CD4-positive, alpha-beta memory T cell (primary cell): ENCODE data around the gene PRODH2. TPM values are rescaled to one million over a fixed set of nuclear protein-coding genes. Genes with fewer than 3 reads are reported as not detected.

Experiments used
- CTCF ChIA-PET: fragments of 350-600 bp; sonication (Branson Sonifier 250); formaldehyde crosslinking; loops from one replicate; lab custom pipeline; 2021; ENCODE audit warnings: inconsistent platforms; ENCODE audit not compliant: partially characterized antibody; lab: Charles Lee
- POLR2A ChIA-PET: fragments of 350-600 bp; sonication (Branson Sonifier 250); formaldehyde crosslinking; loops from one replicate; lab custom pipeline; 2021; ENCODE audit not compliant: partially characterized antibody; lab: Charles Lee
- DNase-seq, 5 donors: peaks; one replicate each; pipeline versions ENCODE4 v3.0.0 to v3.0.0-alpha.2; 2020 to 2022; ENCODE audit warnings: mixed read lengths in 1 of 5
- H3K27ac ChIP-seq: one replicate; pipeline ENCODE4 v1.7.0; 2013; ENCODE audit warnings: low read depth, low read length
- H3K27me3 ChIP-seq: 2 replicates; pipeline ENCODE4 v1.7.0; 2013; ENCODE audit warnings: mild to moderate bottlenecking, low read length, moderate library complexity; ENCODE audit not compliant: insufficient read depth
- H3K36me3 ChIP-seq: 2 replicates; pipeline ENCODE4 v1.7.0; 2013; ENCODE audit warnings: mild to moderate bottlenecking, low read length, moderate library complexity; ENCODE audit not compliant: insufficient read depth
- H3K4me1 ChIP-seq: 2 replicates; pipeline ENCODE4 v1.7.0; 2013; ENCODE audit warnings: mild to moderate bottlenecking, low read length, moderate library complexity; ENCODE audit not compliant: insufficient read depth
- H3K4me3 ChIP-seq, 2 donors: one replicate each; pipeline ENCODE4 v1.7.0; 2013; ENCODE audit warnings: low read length in 2 of 2, mild to moderate bottlenecking in 1 of 2
- H3K9me3 ChIP-seq, 2 donors: one replicate each; pipeline ENCODE4 v1.7.0; 2013; ENCODE audit warnings: low read length in 2 of 2, control low read depth in 1 of 2; ENCODE audit not compliant: control insufficient read depth in 1 of 2
- H3K27ac Mint-ChIP-seq, 7 donors: one replicate each; pipeline ENCODE4 v1.8.0; 2020 to 2021; ENCODE audit warnings: mixed read lengths in 7 of 7, mild to moderate bottlenecking in 6 of 7, inconsistent platforms in 3 of 7, moderate library complexity in 3 of 7
- H3K27me3 Mint-ChIP-seq, 2 donors: one replicate each; pipeline ENCODE4 v1.8.0; 2020 to 2021; ENCODE audit warnings: mixed read lengths in 2 of 2
- H3K36me3 Mint-ChIP-seq, 2 donors: one replicate each; pipeline ENCODE4 v1.8.0; 2020 to 2021; ENCODE audit warnings: mixed read lengths in 2 of 2, inconsistent platforms in 1 of 2, mild to moderate bottlenecking in 1 of 2
- H3K4me1 Mint-ChIP-seq, 4 donors: one replicate each; pipeline ENCODE4 v1.8.0; 2020 to 2021; ENCODE audit warnings: mixed read lengths in 4 of 4, mild to moderate bottlenecking in 1 of 4
- H3K4me3 Mint-ChIP-seq, 8 donors: one replicate each; pipeline ENCODE4 v1.8.0; 2020 to 2021; ENCODE audit warnings: mixed read lengths in 8 of 8, mild to moderate bottlenecking in 7 of 8, moderate library complexity in 6 of 8, inconsistent platforms in 3 of 8
- H3K9me3 Mint-ChIP-seq, 8 donors: one replicate each; pipeline ENCODE4 v1.8.0; 2020 to 2021; ENCODE audit warnings: mixed read lengths in 8 of 8, mild to moderate bottlenecking in 5 of 8, inconsistent platforms in 3 of 8, moderate library complexity in 1 of 8
- intact Hi-C: fragments of 100-400 bp; cut with micrococcal nuclease; formaldehyde crosslinking; loops from one replicate; pipeline ENCODE4 v1.15.1; 2023
- polyA plus RNA-seq, 2 donors: library from polyadenylated mRNA; unstranded; fragments of 300-500 nt; fragmentation: Illumina TruSeq; gene quantifications; one replicate each; pipeline ENCODE4 v1.2.3, GENCODE V29; 2021
- total RNA-seq, 2 experiments: library from RNA; stranded (reverse); gene quantifications; one replicate each; pipeline ENCODE4 v1.2.3, GENCODE V29; 2021

PRODH2 gene
- total and polyA plus RNA-seq, 4 experiments from 2014 or later: not detected

DNA sequence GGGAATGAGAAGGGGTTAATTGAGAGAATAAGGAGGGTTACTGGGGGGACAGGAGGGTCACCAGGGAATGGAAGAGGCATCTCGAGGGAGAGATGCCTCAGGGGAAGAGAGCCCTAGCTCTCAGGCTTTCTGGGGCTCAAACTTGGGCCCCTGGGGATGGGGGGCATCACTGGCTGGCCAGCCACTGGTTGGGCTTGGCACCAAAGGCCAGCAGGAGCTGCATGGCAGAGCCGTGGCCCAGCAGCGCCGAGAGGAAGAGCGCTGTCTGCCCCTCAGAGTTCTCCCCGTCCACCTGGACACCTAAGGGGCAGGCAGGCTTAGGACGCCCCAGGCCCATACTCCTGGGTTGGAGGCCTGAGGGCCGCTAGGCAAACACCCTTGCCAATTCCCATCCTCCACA is 19.8 kb downstream of the PRODH2 start:
- DNase-seq: no peak
- H3K4me1 ChIP-seq: no peaks in the 10 kb centered on the region
- ChIA-PET CTCF (no interaction called here), POLR2A (no interaction called here)
- no peak overlapping the region for H3K4me3 ChIP-seq
- intact Hi-C loops: no loop called here
- Mint-ChIP-seq H3K27me3 (peaks cover 17 to 20% of the 10 kb centered on the region in 2 donors), H3K4me3 (no peak overlapping the region), H3K9me3 (peaks cover 0 to 3% (median 0%) of the 10 kb centered on the region in 8 donors), H3K27ac (no peak overlapping the region), H3K4me1 (peaks cover 0 to 13% (median 2%) of the 10 kb centered on the region in 4 donors), H3K36me3 (no peaks in the 10 kb centered on the region)
- H3K9me3 ChIP-seq: no peaks in the 10 kb centered on the region
- H3K36me3 ChIP-seq: no peaks in the 10 kb centered on the region
- H3K27me3 ChIP-seq: no peaks in the 10 kb centered on the region
- no peak overlapping the region for H3K27ac ChIP-seq

DNA sequence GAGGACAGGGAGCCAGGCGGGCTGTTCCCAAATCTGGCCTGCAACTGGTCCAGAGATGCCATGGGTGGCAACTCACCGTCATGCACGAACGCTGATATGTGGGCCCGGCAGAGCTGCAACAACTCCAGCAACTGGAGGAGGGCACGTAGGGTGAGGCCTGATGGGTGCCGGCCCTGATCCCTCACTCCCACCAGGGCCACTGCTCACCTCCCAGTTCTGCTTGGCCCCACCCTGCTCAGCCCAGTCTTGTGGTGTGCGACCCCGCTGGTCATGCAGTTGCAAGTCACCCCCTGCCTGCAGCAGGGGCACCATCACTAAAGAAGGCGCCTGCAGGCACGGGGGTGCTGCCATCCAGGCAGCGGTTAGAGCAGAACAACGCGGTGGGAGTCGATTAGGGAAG is 20.3 kb downstream of the PRODH2 start:
- Histone ChIP-seq H3K27ac (no peak overlapping the region), H3K9me3 (no peaks in the 10 kb centered on the region), H3K27me3 (no peaks in the 10 kb centered on the region), H3K4me1 (no peaks in the 10 kb centered on the region), H3K36me3 (no peaks in the 10 kb centered on the region), H3K4me3 (no peak overlapping the region)
- intact Hi-C loops: no loop called here
- no peak for DNase-seq
- Mint-ChIP-seq H3K4me3 (no peak overlapping the region), H3K27me3 (peaks cover 17 to 19% of the 10 kb centered on the region in 2 donors), H3K36me3 (no peaks in the 10 kb centered on the region), H3K27ac (no peak overlapping the region), H3K4me1 (peaks cover 0 to 11% (median 2%) of the 10 kb centered on the region in 4 donors), H3K9me3 (peaks cover 0 to 3% (median 0%) of the 10 kb centered on the region in 8 donors)
- ChIA-PET CTCF (no interaction called here), POLR2A (no interaction called here)

DNA sequence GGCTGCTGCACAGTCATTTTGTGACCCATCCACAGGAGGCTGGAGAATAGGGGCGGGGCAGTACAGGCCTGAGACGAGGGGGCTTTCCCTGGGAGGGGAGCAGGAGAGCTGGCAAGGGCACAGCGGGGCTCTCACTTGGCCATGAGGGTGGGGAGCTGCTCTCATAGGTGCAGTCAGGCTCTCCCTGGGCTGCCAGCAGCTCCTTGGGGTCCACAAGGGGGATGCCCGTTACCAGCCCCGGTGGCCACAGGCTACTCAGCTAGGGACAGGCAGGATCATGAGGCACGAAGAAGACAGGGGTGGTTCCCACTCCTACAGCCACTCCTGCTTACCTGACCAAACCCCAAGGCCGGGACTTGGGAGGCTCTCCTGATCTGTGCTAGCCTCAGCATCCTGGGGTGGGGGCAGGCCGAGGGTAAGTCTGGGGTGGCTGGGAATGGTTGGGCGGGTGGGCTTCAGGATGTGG is 20.8 kb downstream of the PRODH2 start:
- intact Hi-C loops: no loop called here
- Mint-ChIP-seq H3K27me3 (peaks cover 13 to 15% of the 10 kb centered on the region in 2 donors), H3K4me1 (peaks cover 0 to 6% (median 0%) of the 10 kb centered on the region in 4 donors), H3K9me3 (peaks cover 0 to 3% (median 0%) of the 10 kb centered on the region in 8 donors), H3K27ac (no peak overlapping the region), H3K36me3 (no peaks in the 10 kb centered on the region), H3K4me3 (no peak overlapping the region)
- ChIA-PET POLR2A (interaction anchor here (1.2 kb wide), 1 partner anchor 98 kb away, joined by 3 read pairs; no protein-coding TSS in a partner anchor), CTCF (no interaction called here)
- Histone ChIP-seq H3K27me3 (no peaks in the 10 kb centered on the region), H3K27ac (no peak overlapping the region), H3K9me3 (no peaks in the 10 kb centered on the region), H3K4me3 (no peak overlapping the region), H3K4me1 (no peaks in the 10 kb centered on the region), H3K36me3 (no peaks in the 10 kb centered on the region)
- no peak for DNase-seq

DNA sequence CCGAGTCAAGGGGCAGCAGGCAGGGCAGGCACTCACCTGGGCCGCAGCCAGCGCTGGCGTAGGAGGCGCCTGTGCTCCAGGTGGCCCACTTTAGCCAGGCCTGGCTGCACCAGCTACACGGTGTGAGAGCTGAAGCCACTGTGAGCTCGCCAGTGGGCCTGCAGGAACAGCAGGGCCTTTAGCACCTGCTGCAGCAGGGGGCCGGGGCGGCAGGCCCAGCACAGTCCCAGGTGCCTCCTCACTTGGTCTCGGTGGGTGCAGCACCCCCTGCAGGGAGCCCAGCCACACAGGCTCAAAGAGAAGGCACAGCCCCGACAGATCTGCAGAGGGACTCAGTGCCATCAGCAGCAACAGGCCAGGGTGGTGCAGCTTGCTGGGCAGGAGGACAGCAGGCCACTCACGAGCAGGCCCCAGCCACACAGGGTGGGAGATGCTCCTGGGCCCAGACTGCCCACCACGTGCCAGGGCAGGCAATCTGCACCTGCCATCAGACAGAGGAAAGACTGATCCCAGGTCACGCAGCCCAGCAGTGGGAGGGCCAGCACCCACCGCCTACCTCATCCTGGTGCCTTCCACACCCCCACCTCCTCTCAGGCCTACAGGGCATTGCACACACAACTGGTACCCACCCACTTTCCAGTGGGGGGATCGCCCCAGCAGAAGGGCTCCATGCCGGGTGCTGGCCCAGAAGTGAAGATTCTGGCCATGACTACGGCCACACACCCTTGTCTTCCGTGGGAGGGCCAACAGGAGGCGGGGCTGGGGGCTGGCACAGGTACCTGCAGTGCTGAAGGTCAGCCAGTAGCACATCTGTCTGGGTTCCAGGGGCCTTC is 21.4 kb downstream of the PRODH2 start:
- Mint-ChIP-seq H3K4me1 (no peaks in the 10 kb centered on the region), H3K4me3 (no peak overlapping the region), H3K27me3 (peaks cover 8 to 9% of the 10 kb centered on the region in 2 donors), H3K9me3 (peaks cover 0 to under 1% (median 0%) of the 10 kb centered on the region in 8 donors), H3K27ac (no peak overlapping the region), H3K36me3 (no peaks in the 10 kb centered on the region)
- intact Hi-C loops: no loop called here
- DNase-seq: peak in 1 of 5 donors; percentile 9
- no peaks in the 10 kb centered on the region for H3K27me3 ChIP-seq
- H3K9me3 ChIP-seq: no peaks in the 10 kb centered on the region
- H3K4me1 ChIP-seq: no peaks in the 10 kb centered on the region
- ChIA-PET CTCF (interaction anchor here (0.6 kb wide), 1 partner anchor 156 kb away, joined by 3 read pairs; no protein-coding TSS in a partner anchor), POLR2A (interaction anchor here (1.2 kb wide), 1 partner anchor 97 kb away, joined by 3 read pairs; no protein-coding TSS in a partner anchor)
- H3K27ac ChIP-seq: no peak overlapping the region
- no peak overlapping the region for H3K4me3 ChIP-seq
- no peaks in the 10 kb centered on the region for H3K36me3 ChIP-seq

DNA sequence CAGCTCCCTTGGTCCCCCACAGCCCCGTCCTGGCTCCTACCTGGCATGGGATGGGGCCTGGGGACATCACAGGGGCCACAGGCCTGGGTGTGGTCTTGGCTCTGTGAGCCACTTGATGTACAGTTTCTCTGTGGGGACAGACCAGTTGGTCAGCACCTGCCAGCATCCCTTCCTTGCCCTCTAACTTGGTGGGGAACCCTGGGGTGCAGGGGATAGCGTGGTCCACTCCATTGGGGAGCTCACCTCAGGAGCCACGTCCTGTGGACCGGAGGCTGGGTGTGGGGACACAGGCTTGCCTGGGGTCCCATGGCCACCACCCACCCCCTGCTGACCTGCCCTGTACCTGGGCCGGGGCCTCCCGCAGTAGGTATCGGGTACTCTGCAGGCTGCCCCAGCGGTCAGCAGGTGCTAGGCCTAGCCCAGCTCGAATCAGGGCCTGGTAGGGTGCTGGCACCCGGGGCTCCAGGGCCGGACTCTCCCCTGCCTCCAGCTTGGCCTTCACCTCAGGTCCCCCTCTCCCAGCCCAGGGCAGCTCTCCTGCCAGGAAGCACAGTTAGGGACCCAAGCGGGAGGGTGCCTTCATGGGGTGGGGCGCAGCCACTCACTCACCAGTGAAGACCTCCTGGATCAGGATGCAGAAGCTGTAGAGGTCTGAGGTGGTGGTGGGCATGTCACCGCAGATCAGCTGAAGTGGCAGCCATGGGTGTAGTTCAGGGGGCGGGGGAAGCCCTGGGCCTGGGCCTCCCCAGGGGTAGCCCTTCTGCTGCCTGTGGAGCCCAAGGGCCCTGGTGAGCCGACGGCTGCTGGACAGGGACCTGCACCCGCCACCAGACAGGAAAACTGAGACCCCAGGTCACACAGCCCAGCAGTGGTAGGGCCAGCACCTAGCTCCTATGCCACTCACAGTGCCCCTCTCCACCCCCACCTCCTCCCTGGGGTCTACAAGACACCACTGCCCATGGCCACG is 22.4 kb downstream of the PRODH2 start:
- Histone ChIP-seq H3K4me3 (no peak overlapping the region), H3K4me1 (no peaks in the 10 kb centered on the region), H3K27ac (no peak overlapping the region), H3K9me3 (no peaks in the 10 kb centered on the region), H3K36me3 (no peaks in the 10 kb centered on the region), H3K27me3 (no peaks in the 10 kb centered on the region)
- intact Hi-C loops: no loop called here
- H3K4me3 Mint-ChIP-seq: no peak overlapping the region
- no peak for DNase-seq
- POLR2A ChIA-PET: interaction anchor here (1.2 kb wide), 1 partner anchor 96 kb away, joined by 3 read pairs; no protein-coding TSS in a partner anchor
- H3K27ac Mint-ChIP-seq: no peak overlapping the region
- no peaks in the 10 kb centered on the region for H3K4me1 Mint-ChIP-seq
- peaks cover 0 to 2% (median 0%) of the 10 kb centered on the region in 8 donors for H3K9me3 Mint-ChIP-seq
- CTCF ChIA-PET: interaction anchor here (1.0 kb wide), 1 partner anchor 95 kb away, joined by 3 read pairs; no protein-coding TSS in a partner anchor
- H3K27me3 Mint-ChIP-seq: peaks cover 4 to 6% of the 10 kb centered on the region in 2 donors
- peaks cover 0 to 1% of the 10 kb centered on the region in 2 donors for H3K36me3 Mint-ChIP-seq

DNA sequence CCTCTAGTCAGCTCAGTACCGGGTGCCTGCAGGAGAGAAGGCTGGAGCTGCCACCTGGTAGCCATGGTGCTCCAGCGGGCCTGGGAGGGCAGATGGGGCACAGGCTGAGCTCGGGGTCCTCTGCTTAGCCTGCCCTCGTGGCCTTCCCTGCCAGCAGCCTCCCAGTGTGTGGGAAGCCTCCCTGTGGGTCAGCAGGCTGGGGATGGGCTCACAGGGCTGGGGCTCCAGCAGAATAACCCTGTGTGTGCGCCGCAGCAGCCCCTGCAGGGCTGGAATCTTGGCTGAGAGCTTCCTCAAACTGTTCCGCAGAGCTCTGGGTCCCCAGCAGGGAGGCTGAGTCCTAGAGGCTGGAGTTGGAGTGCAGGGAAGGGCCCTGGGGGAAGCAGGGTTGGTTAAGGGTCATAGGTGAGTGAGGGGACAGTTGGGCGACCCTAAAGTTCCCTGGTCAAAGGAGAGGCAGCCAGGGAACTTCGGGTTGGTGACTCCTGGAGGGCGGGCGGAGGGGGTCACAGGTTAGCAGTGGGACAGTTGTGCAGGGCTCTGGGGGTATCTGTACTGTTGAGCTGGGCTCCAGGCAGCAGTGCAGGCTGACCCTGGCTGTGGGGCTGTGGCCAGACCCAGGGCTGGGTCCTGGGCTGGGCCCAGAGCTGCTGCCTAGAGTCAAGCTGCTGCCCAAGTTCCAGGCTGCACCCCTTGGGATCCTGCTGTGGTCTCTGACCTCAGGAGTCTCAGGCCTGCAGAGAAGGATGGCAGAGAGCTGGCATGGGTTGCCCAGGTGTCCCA is 23.3 kb downstream of the PRODH2 start:
- H3K27me3 ChIP-seq: no peaks in the 10 kb centered on the region
- Mint-ChIP-seq H3K27me3 (peaks cover 4 to 6% of the 10 kb centered on the region in 2 donors), H3K9me3 (peaks cover 0 to 2% (median 0%) of the 10 kb centered on the region in 8 donors), H3K27ac (no peak overlapping the region), H3K36me3 (peaks cover 0 to 1% of the 10 kb centered on the region in 2 donors), H3K4me3 (no peak overlapping the region), H3K4me1 (no peaks in the 10 kb centered on the region)
- no peak overlapping the region for H3K27ac ChIP-seq
- no peak overlapping the region for H3K4me3 ChIP-seq
- DNase-seq: no peak
- intact Hi-C loops: no loop called here
- ChIA-PET CTCF (interaction anchor here (1.0 kb wide), 1 partner anchor 94 kb away, joined by 3 read pairs; no protein-coding TSS in a partner anchor), POLR2A (no interaction called here)
- H3K4me1 ChIP-seq: no peaks in the 10 kb centered on the region
- no peaks in the 10 kb centered on the region for H3K9me3 ChIP-seq
- no peaks in the 10 kb centered on the region for H3K36me3 ChIP-seq
